CD14-positive monocyte (primary cell): ENCODE measurements around the gene EGFR. TPM values are rescaled to one million over a fixed set of nuclear protein-coding genes. Genes with fewer than 3 reads are reported as not detected.

Experiments used
- DNase-seq, 3 donors: peaks; one replicate each; pipeline ENCODE4 v3.0.0-alpha.2; 2011 to 2022
- H2AFZ ChIP-seq: 2 replicates; pipeline ENCODE4 v1.6.0; 2012; ENCODE audit warnings: mild to moderate bottlenecking, low read depth, low read length, inconsistent platforms; ENCODE audit not compliant: insufficient read depth, poor library complexity, severe bottlenecking
- H3K27ac ChIP-seq, 2 donors: 1 replicate in 1 of 2; 2 replicates in 1 of 2; pipeline ENCODE4 v1.5.1; 2012 to 2013; ENCODE audit warnings: low read length in 2 of 2, control low read depth in 1 of 2, inconsistent platforms in 1 of 2, low read depth in 1 of 2, mild to moderate bottlenecking in 1 of 2
- H3K27me3 ChIP-seq, 2 donors: one replicate each; pipeline versions ENCODE4 v1.6.0 to v1.6.1; 2011 to 2013; ENCODE audit warnings: low read length in 2 of 2; ENCODE audit not compliant: control insufficient read depth in 2 of 2, insufficient read depth in 2 of 2
- H3K36me3 ChIP-seq, 2 donors: replicated peaks in 1 of 2; 1 replicate in 1 of 2; 2 replicates in 1 of 2; pipeline versions ENCODE4 v1.5.1 to v1.6.1; 2012 to 2013; ENCODE audit warnings: low read length in 2 of 2, control low read depth in 1 of 2, inconsistent platforms in 1 of 2, mild to moderate bottlenecking in 1 of 2; ENCODE audit not compliant: insufficient read depth in 2 of 2, control insufficient read depth in 1 of 2
- H3K4me1 ChIP-seq, 2 donors: 1 replicate in 1 of 2; 2 replicates in 1 of 2; pipeline versions ENCODE4 v1.5.1 to v1.6.1; 2012 to 2013; ENCODE audit warnings: low read length in 2 of 2, control low read depth in 1 of 2, inconsistent platforms in 1 of 2, mild to moderate bottlenecking in 1 of 2, moderate library complexity in 1 of 2; ENCODE audit not compliant: insufficient read depth in 2 of 2, control insufficient read depth in 1 of 2
- H3K4me2 ChIP-seq: replicated peaks from 2 replicates; pipeline ENCODE3; 2012; ENCODE audit warnings: low read length, moderate library complexity, mild to moderate bottlenecking; ENCODE audit not compliant: poor library complexity, severe bottlenecking; ENCODE audit errors: extremely low read depth
- H3K4me3 ChIP-seq, 3 experiments: fragments of 200-600 bp in 1 of 3; sonication (generic) in 1 of 3; replicated peaks in 1 of 3; 1 replicate in 2 of 3; 2 replicates in 1 of 3; pipeline ENCODE4 v1.5.1; 2011 to 2013; ENCODE audit warnings: low read length in 3 of 3, mild to moderate bottlenecking in 3 of 3, control low read depth in 2 of 3, low read depth in 2 of 3, inconsistent platforms in 1 of 3, moderate library complexity in 1 of 3
- H3K79me2 ChIP-seq: 2 replicates; pipeline ENCODE4 v1.6.0; 2012; ENCODE audit warnings: mild to moderate bottlenecking, control low read depth, inconsistent platforms, low read length, moderate library complexity; ENCODE audit not compliant: insufficient read depth
- H3K9ac ChIP-seq: 2 replicates; pipeline ENCODE4 v1.6.0; 2017; ENCODE audit warnings: low read length, mild to moderate bottlenecking; ENCODE audit not compliant: insufficient read depth, poor library complexity, severe bottlenecking
- H3K9me3 ChIP-seq, 2 donors: replicated peaks in 1 of 2; 1 replicate in 1 of 2; 2 replicates in 1 of 2; pipeline versions ENCODE4 v1.5.1 to v1.6.1; 2012 to 2013; ENCODE audit warnings: low read length in 2 of 2, control low read depth in 1 of 2; ENCODE audit not compliant: control insufficient read depth in 1 of 2, insufficient read depth in 1 of 2
- H4K20me1 ChIP-seq: 2 replicates; pipeline ENCODE4 v1.6.0; 2012; ENCODE audit warnings: mild to moderate bottlenecking, low read length, control low read depth, moderate library complexity; ENCODE audit not compliant: insufficient read depth
- H3K27ac Mint-ChIP-seq, 7 donors: one replicate each; pipeline ENCODE4 v1.8.0; 2020; ENCODE audit warnings: mild to moderate bottlenecking in 7 of 7, mixed read lengths in 7 of 7, moderate library complexity in 6 of 7, inconsistent platforms in 2 of 7
- H3K27me3 Mint-ChIP-seq, 3 donors: one replicate each; pipeline ENCODE4 v1.8.0; 2021 to 2022; ENCODE audit warnings: low read depth in 3 of 3, mild to moderate bottlenecking in 3 of 3, mixed read lengths in 3 of 3, moderate library complexity in 3 of 3, inconsistent platforms in 1 of 3
- H3K36me3 Mint-ChIP-seq, 2 donors: one replicate each; pipeline ENCODE4 v1.8.0; 2020; ENCODE audit warnings: mixed read lengths in 2 of 2, inconsistent platforms in 1 of 2, mild to moderate bottlenecking in 1 of 2
- H3K4me1 Mint-ChIP-seq: one replicate; pipeline ENCODE4 v1.8.0; 2020; ENCODE audit warnings: mild to moderate bottlenecking, mixed read lengths
- H3K4me3 Mint-ChIP-seq, 2 donors: one replicate each; pipeline ENCODE4 v1.8.0; 2020; ENCODE audit warnings: mild to moderate bottlenecking in 2 of 2, mixed read lengths in 2 of 2, moderate library complexity in 1 of 2
- H3K9me3 Mint-ChIP-seq, 7 donors: one replicate each; pipeline ENCODE4 v1.8.0; 2020 to 2022; ENCODE audit warnings: mixed read lengths in 7 of 7, mild to moderate bottlenecking in 6 of 7, moderate library complexity in 6 of 7, inconsistent platforms in 2 of 7
- CTCF ChIP-seq: fragments of 200-600 bp; IDR thresholded peaks from one replicate; pipeline ENCODE4 v1.8.0; 2022; ENCODE audit warnings: antibody characterized with exemption, mild to moderate bottlenecking
- WGBS: methylation state at CpG from one replicate; pipeline ENCODE4 v1.1.5; 2013; ENCODE audit warnings: missing lambda C conversion rate; ENCODE audit not compliant: insufficient coverage; 5-methylcytosine and 5-hydroxymethylcytosine counted together
- intact Hi-C, 2 donors: fragments of 100-400 bp; cut with micrococcal nuclease; formaldehyde crosslinking; loops; one replicate each; pipeline versions ENCODE4 v1.15.0 to v1.15.1; 2023
- polyA plus RNA-seq, 3 donors: library from polyadenylated mRNA; depleted of rRNA in 1 of 3; unstranded in 2 of 3; stranded (reverse) in 1 of 3; fragments of 300-500 nt in 2 of 3; fragments of >200 nt in 1 of 3; fragmentation: Illumina TruSeq in 2 of 3; gene quantifications; 1 replicate in 2 of 3; 2 replicates in 1 of 3; pipeline ENCODE4 v1.2.3, GENCODE V29; 2012 to 2021

Gene EGFR
- polyA plus RNA-seq, 3 donors, result not detected

- Histone ChIP-seq H3K4me1 (no peaks in the 10 kb centered on the region), H4K20me1 (no peaks in the 10 kb centered on the region), H3K4me2 (no peak overlapping the region), H3K36me3 (no peaks in the 10 kb centered on the region), H3K9me3 (no peaks in the 10 kb centered on the region), H3K4me3 (no peak overlapping the region), H3K27me3 (no peaks in the 10 kb centered on the region), H3K27ac (no peak overlapping the region), H2AFZ (no peak overlapping the region), H3K9ac (no peak overlapping the region), H3K79me2 (no peaks in the 10 kb centered on the region)
- Mint-ChIP-seq H3K4me1 (no peaks in the 10 kb centered on the region), H3K4me3 (no peak overlapping the region), H3K36me3 (no peaks in the 10 kb centered on the region), H3K9me3 (peaks cover 0 to 7% (median 4%) of the 10 kb centered on the region in 7 donors), H3K27ac (no peak overlapping the region), H3K27me3 (peaks cover 0 to 2% (median 0%) of the 10 kb centered on the region in 3 donors)
- WGBS, result no CpG with 5 or more reads among the region's 2 CpGs
- no peak for DNase-seq
- intact Hi-C loops, result no loop called here
- no peak for TF ChIP-seq CTCF
Observed at GRCh38 chr7:55060085-55060484, 41.3 kb downstream of the EGFR start.

DNA sequence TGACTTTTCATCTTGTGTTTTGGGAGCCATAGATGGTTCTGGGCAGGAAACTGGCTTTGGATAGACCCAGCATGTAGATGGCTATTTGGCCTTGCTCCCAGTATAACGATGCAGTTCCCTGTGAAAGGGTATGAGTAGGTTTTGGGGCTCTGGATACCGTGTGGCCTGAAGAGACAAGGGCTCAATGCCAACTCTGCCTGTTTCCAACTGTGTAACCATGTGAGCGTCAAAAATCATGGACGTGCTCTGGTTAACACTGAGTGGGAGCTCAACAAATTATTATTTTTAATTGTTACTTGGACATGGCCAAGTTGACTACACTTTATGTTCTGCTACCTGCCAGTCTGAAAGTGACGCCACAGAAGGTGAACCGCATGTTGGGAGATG, 41.8 kb downstream of the EGFR start:
- no peaks in the 10 kb centered on the region for H3K79me2 ChIP-seq
- no peaks in the 10 kb centered on the region for H3K27me3 ChIP-seq
- H2AFZ ChIP-seq, result no peak overlapping the region
- no peak for DNase-seq
- Mint-ChIP-seq H3K9me3 (peaks cover 0 to 6% (median 2%) of the 10 kb centered on the region in 7 donors), H3K27me3 (peaks cover 0 to 2% (median 0%) of the 10 kb centered on the region in 3 donors), H3K4me3 (no peak overlapping the region), H3K36me3 (no peaks in the 10 kb centered on the region), H3K27ac (no peak overlapping the region), H3K4me1 (no peaks in the 10 kb centered on the region)
- no peak overlapping the region for H3K4me2 ChIP-seq
- WGBS, result 90% methylated on average over 6 of the region's 6 CpGs
- no peaks in the 10 kb centered on the region for H4K20me1 ChIP-seq
- intact Hi-C loops, result no loop called here
- no peak overlapping the region for H3K4me3 ChIP-seq
- H3K9me3 ChIP-seq, result no peaks in the 10 kb centered on the region
- H3K9ac ChIP-seq, result no peak overlapping the region
- no peaks in the 10 kb centered on the region for H3K36me3 ChIP-seq
- TF ChIP-seq CTCF, result no peak
- no peaks in the 10 kb centered on the region for H3K4me1 ChIP-seq
- no peak overlapping the region for H3K27ac ChIP-seq
